ENCODE data around the gene PRR35.
"Not testable (repeated sequence)": the region's sequence is repeated elsewhere in the genome, so short reads cannot be mapped to it uniquely, and the experiment has no call there.

The PRR35 gene

DNA sequence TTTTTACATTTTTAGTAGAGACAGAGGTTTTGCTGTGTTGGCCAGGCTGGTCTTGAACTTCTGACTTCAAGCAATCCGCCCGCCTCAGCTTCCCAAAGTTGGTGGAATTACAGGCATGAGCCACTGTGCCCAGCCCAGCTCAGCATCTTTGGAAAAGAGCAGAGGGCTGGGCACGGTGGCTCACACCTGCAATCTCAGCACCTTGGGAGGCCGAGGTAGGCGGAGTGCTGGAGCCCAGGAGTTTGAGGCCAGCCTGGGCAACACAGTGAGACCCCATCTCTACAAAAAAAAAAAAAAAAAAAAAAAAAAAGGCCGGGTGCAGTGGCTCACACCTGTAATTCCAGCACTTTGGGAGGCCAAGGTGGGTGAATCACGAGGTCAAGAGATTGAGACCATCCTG lies 37.5 kb downstream of the PRR35 start:
- DNase-seq, result not testable (repeated sequence)

DNA sequence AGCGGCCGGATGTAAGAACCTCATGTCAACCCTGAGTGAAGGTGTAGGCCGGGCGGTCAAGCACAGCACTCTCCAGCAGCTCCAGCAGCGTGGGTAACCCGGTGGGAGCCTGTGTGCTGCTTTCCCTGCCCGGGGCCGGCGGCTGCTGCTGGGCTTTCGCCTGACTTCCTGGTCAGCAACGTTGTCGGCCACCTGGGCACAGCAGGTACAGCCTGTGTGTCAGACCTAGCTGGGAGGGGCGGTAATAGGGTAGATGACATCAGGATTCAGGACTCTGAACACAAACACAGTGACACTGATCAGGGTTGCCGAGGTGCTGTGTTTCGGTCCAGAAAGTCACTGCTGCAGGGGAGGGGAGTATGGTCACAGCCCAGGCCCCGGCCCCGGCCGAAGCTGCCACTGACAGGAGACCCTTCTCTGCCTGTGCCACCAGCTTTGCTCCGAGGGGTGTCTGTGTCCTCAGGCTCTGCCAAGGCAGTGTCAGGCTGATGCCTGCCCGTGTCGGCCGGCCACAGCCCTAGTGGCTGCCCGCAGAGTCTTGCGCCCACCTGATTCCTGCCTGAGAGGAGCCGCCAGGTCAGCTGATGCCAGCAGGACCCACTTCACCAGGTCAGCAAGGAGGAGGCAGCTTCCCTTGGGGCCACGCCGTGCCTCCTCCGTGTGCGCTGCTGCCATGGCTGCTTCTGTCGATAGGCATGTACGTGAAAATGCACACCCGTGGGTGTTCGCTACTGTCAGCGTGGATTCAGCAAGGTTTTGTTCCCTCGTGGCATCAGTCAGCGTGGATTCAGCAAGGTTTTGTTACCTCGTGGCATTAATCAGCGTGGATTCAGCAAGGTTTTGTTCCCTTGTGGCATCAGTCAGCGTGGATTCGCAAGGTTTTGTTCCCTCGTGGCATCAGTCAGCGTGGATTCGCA lies 38.9 kb downstream of the PRR35 start:
- no peak for DNase-seq

DNA sequence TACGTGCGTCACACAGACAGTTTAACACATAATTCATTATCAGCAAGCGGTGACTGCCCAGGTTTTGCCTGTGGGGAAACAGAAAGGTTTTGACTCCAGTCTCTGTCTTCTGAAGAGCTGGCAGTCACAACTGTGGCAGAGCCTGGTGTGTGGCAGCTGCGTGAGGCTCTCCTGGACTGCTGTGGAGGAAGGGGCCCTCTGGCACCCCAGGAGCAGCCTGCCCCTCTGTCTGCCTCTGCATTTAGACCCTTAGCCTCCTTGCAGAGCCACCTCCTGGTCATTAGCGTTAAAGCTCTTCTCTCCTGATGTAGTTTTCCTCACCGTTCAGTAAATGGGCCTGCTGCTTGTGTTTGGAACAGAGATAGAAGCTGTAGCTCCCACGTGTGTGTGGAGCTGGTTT lies 40.6 kb downstream of the PRR35 start:
- DNase-seq, result peak; percentile 50

DNA sequence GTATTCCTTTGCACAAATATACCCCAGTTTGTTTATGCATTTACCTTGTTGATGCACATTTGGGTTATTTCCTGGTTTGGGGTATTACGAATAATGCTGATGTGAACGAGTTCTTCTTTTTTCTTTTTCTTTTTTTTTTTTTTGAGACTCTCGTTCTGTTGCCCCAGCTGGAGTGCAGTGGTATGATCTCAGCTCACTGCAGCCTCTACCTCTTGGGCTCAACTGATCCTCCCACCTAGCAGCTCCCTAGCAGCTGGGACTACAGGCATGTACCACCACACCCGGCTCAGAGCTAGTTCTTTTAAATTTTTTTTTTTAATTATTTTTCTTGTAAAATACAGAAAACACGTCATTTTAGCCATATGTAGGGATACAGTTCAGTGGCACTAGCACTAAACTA lies 43.7 kb downstream of the PRR35 start:
- DNase-seq, result no peak

DNA sequence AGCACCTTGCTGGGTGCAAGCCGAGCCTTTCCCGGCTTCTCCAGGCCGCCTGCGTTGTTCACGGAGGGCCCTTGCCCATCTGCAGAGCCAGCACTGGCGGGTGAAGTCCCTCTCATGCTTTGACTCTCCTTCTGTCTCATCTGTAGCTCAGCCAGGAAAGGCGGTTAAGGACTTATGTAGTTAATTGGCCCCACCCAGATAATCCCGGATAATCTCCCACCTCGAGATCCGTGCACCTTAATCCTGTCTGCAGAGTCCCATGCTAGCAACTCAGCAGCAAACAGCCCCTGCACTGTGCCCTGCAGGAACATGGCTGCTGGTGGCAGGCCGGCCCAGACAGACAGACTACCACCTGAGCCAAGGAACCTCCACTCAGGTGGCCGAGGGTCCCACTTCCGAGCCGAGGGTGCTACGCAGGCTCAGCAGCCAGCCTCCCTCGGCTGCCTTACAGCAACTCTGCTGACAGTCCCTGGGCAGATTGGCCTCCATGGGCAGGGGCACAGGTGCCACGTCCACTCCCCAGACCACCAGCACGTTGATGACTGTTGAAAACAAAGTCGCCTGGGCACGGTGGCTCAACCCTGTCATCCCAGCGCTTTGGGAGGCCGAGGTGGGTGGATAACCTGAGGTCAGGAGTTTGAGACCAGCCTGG lies 46.6 kb downstream of the PRR35 start:
- no peak for DNase-seq

DNA sequence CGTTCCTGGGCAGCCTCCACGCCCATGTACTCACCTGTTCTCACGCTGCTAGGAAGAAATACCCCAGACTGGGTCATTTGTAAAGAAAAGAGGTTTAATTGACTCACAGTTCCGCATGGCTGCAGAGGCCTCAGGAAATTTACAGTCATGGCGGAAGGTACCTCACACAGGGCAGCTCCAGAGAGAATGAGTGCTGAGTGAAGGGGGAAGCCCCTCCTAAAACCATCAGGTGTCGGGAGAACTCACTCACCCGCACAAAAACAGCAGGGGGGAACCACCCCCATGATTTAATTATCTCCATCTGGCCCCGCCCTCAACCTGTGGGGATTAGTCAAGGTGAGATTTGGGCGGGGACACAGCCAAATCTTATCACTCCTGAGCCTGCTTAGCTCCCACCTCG lies 47.8 kb downstream of the PRR35 start:
- no peak for DNase-seq

DNA sequence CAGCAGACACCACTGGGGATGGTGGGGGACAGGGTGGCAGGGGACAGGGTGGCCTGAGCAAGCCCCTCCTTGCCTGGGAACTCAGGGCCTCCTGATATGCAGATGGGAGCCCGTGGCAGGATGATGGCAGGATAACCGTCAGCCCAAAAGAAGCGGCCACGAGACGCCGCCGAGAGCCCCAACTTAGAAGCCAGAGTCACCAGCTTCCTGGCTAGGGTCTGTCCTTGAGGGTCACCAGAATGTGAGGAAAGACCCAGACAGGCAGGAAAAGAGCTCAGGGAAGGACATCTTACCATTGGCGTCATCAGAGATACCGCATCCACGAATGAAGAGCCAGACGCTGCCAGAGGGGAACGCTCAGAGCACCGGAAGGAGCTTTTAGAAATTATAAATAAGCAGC lies 49.1 kb downstream of the PRR35 start:
- DNase-seq, result no peak

DNA sequence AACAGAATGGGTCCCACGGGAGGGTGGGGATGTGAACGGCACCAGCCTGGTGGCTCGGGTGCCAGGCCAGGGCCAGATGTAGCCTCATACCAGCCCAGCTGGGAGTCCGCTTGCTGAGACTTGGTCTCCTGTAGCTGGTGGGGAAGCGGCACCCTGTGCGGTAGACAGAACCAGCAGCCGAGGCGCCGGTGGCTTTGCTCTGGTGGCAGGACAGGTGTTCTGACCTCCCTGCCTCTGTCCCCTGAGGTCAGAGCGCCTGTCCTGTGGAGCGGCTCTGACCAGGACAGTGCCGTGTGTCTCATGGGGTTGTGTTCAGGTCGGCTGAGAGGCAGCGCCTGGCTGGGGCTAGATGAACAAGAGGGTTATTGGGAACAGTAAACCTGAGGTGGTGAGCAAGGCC lies 49.8 kb downstream of the PRR35 start:
- DNase-seq, result no peak

DNA sequence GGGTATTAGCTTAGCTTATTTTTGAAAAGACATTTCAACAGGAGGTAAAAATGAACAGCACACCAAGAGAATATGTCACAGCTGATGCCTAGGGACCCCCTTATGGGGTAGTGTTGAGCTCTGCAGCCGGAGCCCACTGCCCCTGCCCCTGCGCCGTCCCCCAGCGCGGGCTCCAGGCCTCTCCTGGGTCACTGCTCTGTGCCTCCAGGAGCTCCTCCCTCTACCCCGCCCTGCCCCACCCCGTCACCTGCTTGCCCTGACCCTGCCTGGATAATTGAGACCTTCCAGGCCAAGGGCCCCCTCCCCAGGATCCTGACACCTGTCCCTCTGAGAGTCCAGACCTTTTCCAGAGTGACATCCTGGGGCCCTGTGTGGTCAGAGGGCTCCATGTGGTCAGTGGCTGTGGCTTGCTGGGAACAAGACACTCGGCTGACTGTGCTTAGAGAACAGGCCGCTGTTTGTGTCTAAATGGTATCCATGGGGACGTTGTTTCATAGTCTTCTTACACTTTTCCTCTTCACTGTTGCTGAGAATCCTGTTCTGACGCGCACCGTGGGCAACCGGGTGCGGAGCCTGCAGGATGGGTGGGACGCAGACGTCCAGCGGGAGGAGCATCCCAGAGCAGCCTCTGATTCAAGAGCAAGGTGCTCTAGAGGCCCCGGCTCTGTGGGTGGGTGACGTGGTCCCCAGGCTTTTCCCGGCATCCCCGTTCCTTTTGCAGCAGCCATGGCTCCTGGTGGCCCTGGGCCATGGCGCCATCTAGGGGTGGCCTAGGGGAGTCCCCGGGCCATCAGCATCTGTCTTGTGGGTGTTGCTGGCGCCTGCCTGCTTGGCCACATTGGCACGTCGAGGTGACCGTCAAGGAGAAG lies 50.6 kb downstream of the PRR35 start:
- DNase-seq, result no peak

DNA sequence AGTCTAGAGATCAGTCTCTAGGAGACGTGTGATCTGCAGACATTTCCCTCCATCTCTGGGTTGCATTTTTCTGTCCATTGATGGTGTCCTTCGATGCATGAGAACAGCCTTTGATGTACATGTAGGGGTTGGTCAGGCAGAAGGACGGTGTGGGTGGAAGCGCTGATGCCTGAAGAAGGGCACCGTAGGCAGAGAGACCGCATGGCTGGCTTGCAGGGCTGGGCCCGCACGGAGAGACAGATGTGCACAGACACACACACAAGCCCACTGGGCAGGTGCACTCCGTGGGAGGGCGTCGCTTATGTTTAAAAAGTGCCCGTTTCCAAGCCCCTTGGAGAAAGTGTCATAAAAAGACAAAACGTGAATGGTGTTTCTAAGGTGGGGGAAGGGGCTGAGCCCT lies 54.9 kb downstream of the PRR35 start:
- no peak for DNase-seq

Measured in NCI-H2171 treated with DMSO at 0.1 percent for 48 hours (cell line).